ENCODE data around the gene AMPD3. TPM values are rescaled to one million over a fixed set of nuclear protein-coding genes. Genes with fewer than 3 reads are reported as not detected.

Gene AMPD3
- total RNA-seq, 4 donors from 2014 or later, result 8.7 to 15.2 (median 9.8) TPM

GRCh38 chr11:10441091-10441490 is 14.0 kb upstream of the AMPD3 start:
- intact Hi-C loops (cut with DNase I), result no loop called here
- no peaks in the 10 kb centered on the region for H3K9me3 ChIP-seq
- peaks cover 0 to 5% (median 0%) of the 10 kb centered on the region in 4 donors for H3K27me3 ChIP-seq
- no peak overlapping the region for H3K4me3 ChIP-seq
- WGBS, 2 donors, result 96 to 98% methylated on average over 4 of the region's 4 CpGs
- DNase-seq, result no peak
- H3K27ac ChIP-seq, result no peak overlapping the region
- no peaks in the 10 kb centered on the region for H3K36me3 ChIP-seq
- H3K4me1 ChIP-seq, result no peaks in the 10 kb centered on the region
- TF ChIP-seq POLR2A (IDR thresholded peaks at IDR 0.05) (no peak), CTCF (IDR thresholded peaks at IDR 0.05) (no peak)

- 77 to 78% methylated on average over 8 of the region's 8 CpGs for WGBS, 2 donors
- no peak overlapping the region for H3K4me3 ChIP-seq
- peaks cover 0 to 5% (median 0%) of the 10 kb centered on the region in 4 donors for H3K27me3 ChIP-seq
- DNase-seq, result no peak
- no peaks in the 10 kb centered on the region for H3K4me1 ChIP-seq
- no peak for TF ChIP-seq POLR2A (IDR thresholded peaks at IDR 0.05)
- TF ChIP-seq CTCF (IDR thresholded peaks at IDR 0.05), result no peak
- intact Hi-C loops (cut with DNase I), result no loop called here
- no peaks in the 10 kb centered on the region for H3K9me3 ChIP-seq
- H3K27ac ChIP-seq, result no peak overlapping the region
- H3K36me3 ChIP-seq, result no peaks in the 10 kb centered on the region
Measured at GRCh38 chr11:10441652-10442503, 13.2 kb upstream of the AMPD3 start.

- intact Hi-C loops (cut with DNase I), result no loop called here
- DNase-seq, result no peak
- Histone ChIP-seq H3K36me3 (no peaks in the 10 kb centered on the region), H3K4me1 (no peaks in the 10 kb centered on the region), H3K4me3 (no peak overlapping the region), H3K27me3 (peaks cover 0 to 5% (median 0%) of the 10 kb centered on the region in 4 donors), H3K27ac (no peak overlapping the region), H3K9me3 (no peaks in the 10 kb centered on the region)
- TF ChIP-seq CTCF (IDR thresholded peaks at IDR 0.05) (no peak), POLR2A (IDR thresholded peaks at IDR 0.05) (no peak)
- 74 to 80% methylated on average over 6 to 7 of the region's 7 CpGs for WGBS, 2 donors
Measured at GRCh38 chr11:10443152-10443551, 11.9 kb upstream of the AMPD3 start.

- no peak for DNase-seq
- TF ChIP-seq CTCF (IDR thresholded peaks at IDR 0.05) (no peak), POLR2A (IDR thresholded peaks at IDR 0.05) (no peak)
- peaks cover 0 to 5% (median 0%) of the 10 kb centered on the region in 4 donors for H3K27me3 ChIP-seq
- no peaks in the 10 kb centered on the region for H3K36me3 ChIP-seq
- H3K9me3 ChIP-seq, result no peaks in the 10 kb centered on the region
- intact Hi-C loops (cut with DNase I), result no loop called here
- WGBS, 2 donors, result 81 to 91% methylated on average over 4 of the region's 4 CpGs
- no peak overlapping the region for H3K4me3 ChIP-seq
- H3K27ac ChIP-seq, result no peak overlapping the region
- no peaks in the 10 kb centered on the region for H3K4me1 ChIP-seq
Measured at GRCh38 chr11:10443721-10444235, 11.3 kb upstream of the AMPD3 start.

GRCh38 chr11:10444725-10445315 is 10.2 kb upstream of the AMPD3 start:
- intact Hi-C loops (cut with DNase I), result no loop called here
- H3K4me3 ChIP-seq, result no peak overlapping the region
- TF ChIP-seq POLR2A (IDR thresholded peaks at IDR 0.05) (no peak), CTCF (IDR thresholded peaks at IDR 0.05) (no peak)
- H3K4me1 ChIP-seq, result peaks cover 0 to 2% (median 0%) of the 10 kb centered on the region in 3 donors
- no peak overlapping the region for H3K27ac ChIP-seq
- peaks cover 0 to 11% (median 0%) of the 10 kb centered on the region in 4 donors for H3K27me3 ChIP-seq
- H3K36me3 ChIP-seq, result no peaks in the 10 kb centered on the region
- 86 to 90% methylated on average over 4 of the region's 4 CpGs for WGBS, 2 donors
- DNase-seq, result no peak
- no peaks in the 10 kb centered on the region for H3K9me3 ChIP-seq
